Measurements from ENCODE around the gene SLC35A3.
"Not testable (repeated sequence)": the region's sequence is repeated elsewhere in the genome, so short reads cannot be mapped to it uniquely, and the experiment has no call there.

SLC35A3 gene

GRCh38 chr1:99955375-99955774 lies 14.4 kb upstream of the SLC35A3 start:
- no peak overlapping the region for H3K27ac ChIP-seq (ENCODE audit: low read depth in 2 of 2, low read length in 2 of 2)
- H3K4me1 ChIP-seq (ENCODE audit: control insufficient read depth in 2 of 2, insufficient read depth in 2 of 2, low read length in 2 of 2), result no peaks in the 10 kb centered on the region

GRCh38 chr1:99956755-99957154 lies 13.0 kb upstream of the SLC35A3 start:
- H3K4me1 ChIP-seq (ENCODE audit: control insufficient read depth in 2 of 2, insufficient read depth in 2 of 2, low read length in 2 of 2), result no peaks in the 10 kb centered on the region
- H3K36me3 ChIP-seq (ENCODE audit: control insufficient read depth in 2 of 2, insufficient read depth in 2 of 2, low read length in 2 of 2), result no peaks in the 10 kb centered on the region
- no peak overlapping the region for H3K27ac ChIP-seq (ENCODE audit: low read depth in 2 of 2, low read length in 2 of 2)
- no peaks in the 10 kb centered on the region for H3K9me3 ChIP-seq (ENCODE audit: control insufficient read depth in 2 of 2, low read length in 2 of 2)
- no peaks in the 10 kb centered on the region for H3K27me3 ChIP-seq (ENCODE audit: control insufficient read depth in 2 of 2, insufficient read depth in 2 of 2, low read length in 2 of 2)
- no peak overlapping the region for H3K4me3 ChIP-seq (ENCODE audit: low read length in 2 of 2)
- H3K9ac ChIP-seq (ENCODE audit: low read depth in 1 of 2, low read length in 2 of 2), result no peak overlapping the region

More at GRCh38 chr1:99955375-99955774, 14.4 kb upstream of the SLC35A3 start:
- no peaks in the 10 kb centered on the region for H3K9me3 ChIP-seq (ENCODE audit: control insufficient read depth in 2 of 2, low read length in 2 of 2)
- H3K9ac ChIP-seq (ENCODE audit: low read depth in 1 of 2, low read length in 2 of 2), result no peak overlapping the region
- no peak overlapping the region for H3K4me3 ChIP-seq (ENCODE audit: low read length in 2 of 2)
- no peaks in the 10 kb centered on the region for H3K27me3 ChIP-seq (ENCODE audit: control insufficient read depth in 2 of 2, insufficient read depth in 2 of 2, low read length in 2 of 2)
- H3K36me3 ChIP-seq (ENCODE audit: control insufficient read depth in 2 of 2, insufficient read depth in 2 of 2, low read length in 2 of 2), result no peaks in the 10 kb centered on the region

GRCh38 chr1:99957818-99958217 lies 12.0 kb upstream of the SLC35A3 start:
- H3K9ac ChIP-seq (ENCODE audit: low read depth in 1 of 2, low read length in 2 of 2), result no peak overlapping the region
- no peaks in the 10 kb centered on the region for H3K4me1 ChIP-seq (ENCODE audit: control insufficient read depth in 2 of 2, insufficient read depth in 2 of 2, low read length in 2 of 2)
- no peak overlapping the region for H3K4me3 ChIP-seq (ENCODE audit: low read length in 2 of 2)
- H3K9me3 ChIP-seq (ENCODE audit: control insufficient read depth in 2 of 2, low read length in 2 of 2), result no peaks in the 10 kb centered on the region
- no peaks in the 10 kb centered on the region for H3K27me3 ChIP-seq (ENCODE audit: control insufficient read depth in 2 of 2, insufficient read depth in 2 of 2, low read length in 2 of 2)
- no peaks in the 10 kb centered on the region for H3K36me3 ChIP-seq (ENCODE audit: control insufficient read depth in 2 of 2, insufficient read depth in 2 of 2, low read length in 2 of 2)
- no peak overlapping the region for H3K27ac ChIP-seq (ENCODE audit: low read depth in 2 of 2, low read length in 2 of 2)

- not testable (repeated sequence) for H3K9me3 ChIP-seq (ENCODE audit: control insufficient read depth in 2 of 2, low read length in 2 of 2); H3K4me1 ChIP-seq (ENCODE audit: control insufficient read depth in 2 of 2, insufficient read depth in 2 of 2, low read length in 2 of 2); H3K36me3 ChIP-seq (ENCODE audit: control insufficient read depth in 2 of 2, insufficient read depth in 2 of 2, low read length in 2 of 2)
Measured at GRCh38 chr1:99959189-99959705, 10.5 kb upstream of the SLC35A3 start.

GRCh38 chr1:99960260-99960659 lies 9.5 kb upstream of the SLC35A3 start:
- H3K4me3 ChIP-seq (ENCODE audit: low read length in 2 of 2); H3K4me1 ChIP-seq (ENCODE audit: control insufficient read depth in 2 of 2, insufficient read depth in 2 of 2, low read length in 2 of 2); H3K9me3 ChIP-seq (ENCODE audit: control insufficient read depth in 2 of 2, low read length in 2 of 2); H3K9ac ChIP-seq (ENCODE audit: low read depth in 1 of 2, low read length in 2 of 2); H3K27ac ChIP-seq (ENCODE audit: low read depth in 2 of 2, low read length in 2 of 2); H3K27me3 ChIP-seq (ENCODE audit: control insufficient read depth in 2 of 2, insufficient read depth in 2 of 2, low read length in 2 of 2); H3K36me3 ChIP-seq (ENCODE audit: control insufficient read depth in 2 of 2, insufficient read depth in 2 of 2, low read length in 2 of 2): not testable (repeated sequence)

More at GRCh38 chr1:99959189-99959705, 10.5 kb upstream of the SLC35A3 start:
- not testable (repeated sequence) for H3K9ac ChIP-seq (ENCODE audit: low read depth in 1 of 2, low read length in 2 of 2); H3K27ac ChIP-seq (ENCODE audit: low read depth in 2 of 2, low read length in 2 of 2); H3K27me3 ChIP-seq (ENCODE audit: control insufficient read depth in 2 of 2, insufficient read depth in 2 of 2, low read length in 2 of 2); H3K4me3 ChIP-seq (ENCODE audit: low read length in 2 of 2)

GRCh38 chr1:99963041-99963795 lies 6.6 kb upstream of the SLC35A3 start:
- H3K9ac ChIP-seq (ENCODE audit: low read depth in 1 of 2, low read length in 2 of 2), result no peak overlapping the region
- no peak overlapping the region for H3K27ac ChIP-seq (ENCODE audit: low read depth in 2 of 2, low read length in 2 of 2)
- no peaks in the 10 kb centered on the region for H3K27me3 ChIP-seq (ENCODE audit: control insufficient read depth in 2 of 2, insufficient read depth in 2 of 2, low read length in 2 of 2)
- H3K4me1 ChIP-seq (ENCODE audit: control insufficient read depth in 2 of 2, insufficient read depth in 2 of 2, low read length in 2 of 2), result no peaks in the 10 kb centered on the region
- no peak overlapping the region for H3K4me3 ChIP-seq (ENCODE audit: low read length in 2 of 2)
- no peaks in the 10 kb centered on the region for H3K9me3 ChIP-seq (ENCODE audit: control insufficient read depth in 2 of 2, low read length in 2 of 2)
- no peaks in the 10 kb centered on the region for H3K36me3 ChIP-seq (ENCODE audit: control insufficient read depth in 2 of 2, insufficient read depth in 2 of 2, low read length in 2 of 2)

- Histone ChIP-seq H3K4me3 (ENCODE audit: low read length in 2 of 2) (no peak overlapping the region), H3K27ac (ENCODE audit: low read depth in 2 of 2, low read length in 2 of 2) (no peak overlapping the region), H3K36me3 (ENCODE audit: control insufficient read depth in 2 of 2, insufficient read depth in 2 of 2, low read length in 2 of 2) (no peaks in the 10 kb centered on the region), H3K27me3 (ENCODE audit: control insufficient read depth in 2 of 2, insufficient read depth in 2 of 2, low read length in 2 of 2) (no peaks in the 10 kb centered on the region), H3K9ac (ENCODE audit: low read depth in 1 of 2, low read length in 2 of 2) (no peak overlapping the region), H3K9me3 (ENCODE audit: control insufficient read depth in 2 of 2, low read length in 2 of 2) (no peaks in the 10 kb centered on the region), H3K4me1 (ENCODE audit: control insufficient read depth in 2 of 2, insufficient read depth in 2 of 2, low read length in 2 of 2) (peaks cover 4 to 12% of the 10 kb centered on the region in 2 donors)
Measured at GRCh38 chr1:99964806-99965205, 5.0 kb upstream of the SLC35A3 start.

- no peaks in the 10 kb centered on the region for H3K9me3 ChIP-seq (ENCODE audit: control insufficient read depth in 2 of 2, low read length in 2 of 2)
- no peak overlapping the region for H3K4me3 ChIP-seq (ENCODE audit: low read length in 2 of 2)
- H3K9ac ChIP-seq (ENCODE audit: low read depth in 1 of 2, low read length in 2 of 2), result no peak overlapping the region
- H3K4me1 ChIP-seq (ENCODE audit: control insufficient read depth in 2 of 2, insufficient read depth in 2 of 2, low read length in 2 of 2), result peaks cover 4 to 14% of the 10 kb centered on the region in 2 donors
- no peaks in the 10 kb centered on the region for H3K27me3 ChIP-seq (ENCODE audit: control insufficient read depth in 2 of 2, insufficient read depth in 2 of 2, low read length in 2 of 2)
- no peak overlapping the region for H3K27ac ChIP-seq (ENCODE audit: low read depth in 2 of 2, low read length in 2 of 2)
- no peaks in the 10 kb centered on the region for H3K36me3 ChIP-seq (ENCODE audit: control insufficient read depth in 2 of 2, insufficient read depth in 2 of 2, low read length in 2 of 2)
Measured at GRCh38 chr1:99965646-99966375, 4.0 kb upstream of the SLC35A3 start.

GRCh38 chr1:99968214-99968613 lies 1.6 kb upstream of the SLC35A3 start:
- H3K4me1 ChIP-seq (ENCODE audit: control insufficient read depth in 2 of 2, insufficient read depth in 2 of 2, low read length in 2 of 2), result peaks cover 8 to 24% of the 10 kb centered on the region in 2 donors
- no peaks in the 10 kb centered on the region for H3K9me3 ChIP-seq (ENCODE audit: control insufficient read depth in 2 of 2, low read length in 2 of 2)
- no peak overlapping the region for H3K9ac ChIP-seq (ENCODE audit: low read depth in 1 of 2, low read length in 2 of 2)
- H3K4me3 ChIP-seq (ENCODE audit: low read length in 2 of 2), result no peak overlapping the region
- H3K27ac ChIP-seq (ENCODE audit: low read depth in 2 of 2, low read length in 2 of 2), result no peak overlapping the region
- no peaks in the 10 kb centered on the region for H3K27me3 ChIP-seq (ENCODE audit: control insufficient read depth in 2 of 2, insufficient read depth in 2 of 2, low read length in 2 of 2)
- H3K36me3 ChIP-seq (ENCODE audit: control insufficient read depth in 2 of 2, insufficient read depth in 2 of 2, low read length in 2 of 2), result no peaks in the 10 kb centered on the region

- peak overlapping the region; percentile 95 to 96 for H3K27ac ChIP-seq (ENCODE audit: low read depth in 2 of 2, low read length in 2 of 2)
Measured at GRCh38 chr1:99969260-99969728, 502 bp upstream of the SLC35A3 start.

More at GRCh38 chr1:99969260-99969728, 502 bp upstream of the SLC35A3 start:
- Histone ChIP-seq H3K4me1 (ENCODE audit: control insufficient read depth in 2 of 2, insufficient read depth in 2 of 2, low read length in 2 of 2) (peaks cover 8 to 34% of the 10 kb centered on the region in 2 donors), H3K36me3 (ENCODE audit: control insufficient read depth in 2 of 2, insufficient read depth in 2 of 2, low read length in 2 of 2) (no peaks in the 10 kb centered on the region), H3K4me3 (ENCODE audit: low read length in 2 of 2) (peak overlapping the region; percentile 83 to 98), H3K9ac (ENCODE audit: low read depth in 1 of 2, low read length in 2 of 2) (peak overlapping the region; percentile 84 to 95), H3K9me3 (ENCODE audit: control insufficient read depth in 2 of 2, low read length in 2 of 2) (no peaks in the 10 kb centered on the region), H3K27me3 (ENCODE audit: control insufficient read depth in 2 of 2, insufficient read depth in 2 of 2, low read length in 2 of 2) (no peaks in the 10 kb centered on the region)
